ENCODE data around the gene GOSR1.
"Not testable (repeated sequence)": the region's sequence is repeated elsewhere in the genome, so short reads cannot be mapped to it uniquely, and the experiment has no call there.

GOSR1 gene

DNA sequence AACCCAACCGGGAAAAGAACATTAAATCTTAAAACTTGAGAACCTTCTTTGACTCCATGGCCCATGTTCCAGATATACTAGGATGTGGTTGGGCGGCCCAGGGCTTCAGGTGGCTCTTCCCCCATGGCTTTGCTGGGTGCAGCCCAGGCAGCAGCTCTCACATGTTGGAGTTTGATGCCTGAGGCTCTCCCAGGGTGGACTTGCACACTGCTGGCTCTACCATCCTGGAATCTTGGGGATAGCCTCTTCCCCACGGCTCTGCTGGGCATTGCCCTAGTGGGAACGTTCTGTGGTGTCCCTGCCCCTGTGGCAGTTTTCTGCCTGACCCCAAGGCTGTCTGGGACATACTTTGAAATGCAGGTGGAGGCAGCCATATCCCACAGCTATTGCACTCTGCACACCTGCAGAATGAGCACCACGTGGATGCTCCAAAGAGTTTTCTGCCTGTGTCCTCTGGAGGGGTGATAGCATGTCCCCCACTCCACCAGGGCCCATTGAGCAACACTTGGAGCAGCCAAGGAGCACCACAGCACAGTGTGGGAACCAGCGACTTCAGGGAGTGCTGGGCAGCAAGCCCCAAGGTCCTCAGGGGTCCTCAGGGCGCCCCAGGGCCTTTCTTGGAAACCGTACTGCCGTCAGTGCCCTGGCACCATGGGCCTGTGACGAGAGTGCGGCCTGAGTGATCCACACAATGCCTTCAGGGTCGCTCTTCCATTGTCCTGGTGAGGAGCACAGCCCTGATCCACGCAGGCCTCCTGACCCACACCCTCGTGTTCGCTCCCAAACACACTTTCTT lies 70.8 kb downstream of the GOSR1 start:
- DNase-seq = no peak

GRCh38 chr17:30549181-30549580 lies 72.0 kb downstream of the GOSR1 start:
- not testable (repeated sequence) for DNase-seq

DNA sequence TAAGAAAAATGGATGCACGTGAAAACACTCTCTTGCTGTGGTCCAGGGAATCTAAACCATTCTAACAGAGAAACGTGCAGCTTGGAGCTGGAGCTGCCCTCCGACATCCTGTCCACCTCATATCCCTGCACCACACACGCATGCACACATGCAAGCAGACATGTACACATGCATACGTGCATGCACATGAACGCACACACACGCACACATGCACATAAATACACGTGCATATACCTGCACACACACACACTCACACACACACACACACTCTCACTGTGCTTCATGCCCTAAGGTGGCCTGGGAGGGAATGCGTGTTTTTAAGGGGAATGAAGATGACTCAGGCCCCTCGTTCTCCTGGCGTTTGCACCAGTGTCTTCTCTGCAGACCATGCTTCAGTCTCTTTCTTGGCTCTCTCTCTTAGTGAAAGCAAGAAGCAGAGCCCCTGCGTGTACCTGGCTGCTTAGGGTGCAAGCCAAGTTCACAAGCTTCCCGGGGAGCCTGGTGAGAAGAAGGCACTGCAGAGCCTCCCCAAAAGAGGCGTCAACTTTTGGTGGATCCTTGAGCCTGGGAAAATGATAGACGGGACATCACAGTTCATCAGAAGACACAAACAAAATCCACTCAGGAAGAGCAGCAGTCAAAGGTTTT lies 72.8 kb downstream of the GOSR1 start:
- no peak for DNase-seq

DNA sequence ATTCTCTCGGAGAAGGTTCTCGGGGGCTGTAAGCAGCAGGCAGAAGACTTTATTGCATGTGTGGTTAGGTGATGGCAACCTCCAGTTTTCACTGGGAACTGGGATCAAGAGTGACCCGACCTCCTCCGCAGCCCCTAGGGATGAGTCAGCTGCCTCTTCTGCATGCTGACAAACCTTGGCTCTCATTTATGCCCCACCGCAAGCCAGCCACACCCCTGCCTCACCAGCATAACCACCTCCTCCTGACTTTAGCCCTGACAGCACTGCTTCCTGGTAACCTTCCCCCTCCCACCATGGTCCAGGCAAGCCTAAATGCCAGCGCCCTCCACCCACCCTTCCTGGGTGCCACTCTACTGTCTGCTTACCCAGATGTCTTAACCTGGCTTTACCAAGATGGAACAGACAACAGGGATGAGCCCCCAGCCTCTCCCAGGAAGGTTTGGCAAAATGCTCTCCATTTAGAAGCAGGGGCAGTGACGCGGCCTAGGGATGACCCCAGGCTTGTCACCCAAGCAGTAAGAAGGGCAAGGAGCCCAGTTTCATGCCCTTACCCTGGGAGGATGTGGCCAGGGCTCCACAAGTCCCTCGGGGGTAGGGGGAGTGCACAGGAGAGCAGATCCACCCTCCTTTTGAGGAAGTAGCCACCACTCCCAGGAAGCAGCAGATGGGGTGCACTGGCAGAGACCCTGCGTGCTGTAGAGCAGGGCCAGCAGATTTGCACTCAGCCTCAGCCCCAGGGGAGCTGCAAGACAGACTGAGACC lies 73.5 kb downstream of the GOSR1 start:
- DNase-seq = no peak

GRCh38 chr17:30551274-30551995 lies 74.2 kb downstream of the GOSR1 start:
- not testable (repeated sequence) for DNase-seq

GRCh38 chr17:30551996-30552339 lies 74.8 kb downstream of the GOSR1 start:
- no peak for DNase-seq

- DNase-seq = no peak
Measured at GRCh38 chr17:30552994-30553566, 75.9 kb downstream of the GOSR1 start.

DNA sequence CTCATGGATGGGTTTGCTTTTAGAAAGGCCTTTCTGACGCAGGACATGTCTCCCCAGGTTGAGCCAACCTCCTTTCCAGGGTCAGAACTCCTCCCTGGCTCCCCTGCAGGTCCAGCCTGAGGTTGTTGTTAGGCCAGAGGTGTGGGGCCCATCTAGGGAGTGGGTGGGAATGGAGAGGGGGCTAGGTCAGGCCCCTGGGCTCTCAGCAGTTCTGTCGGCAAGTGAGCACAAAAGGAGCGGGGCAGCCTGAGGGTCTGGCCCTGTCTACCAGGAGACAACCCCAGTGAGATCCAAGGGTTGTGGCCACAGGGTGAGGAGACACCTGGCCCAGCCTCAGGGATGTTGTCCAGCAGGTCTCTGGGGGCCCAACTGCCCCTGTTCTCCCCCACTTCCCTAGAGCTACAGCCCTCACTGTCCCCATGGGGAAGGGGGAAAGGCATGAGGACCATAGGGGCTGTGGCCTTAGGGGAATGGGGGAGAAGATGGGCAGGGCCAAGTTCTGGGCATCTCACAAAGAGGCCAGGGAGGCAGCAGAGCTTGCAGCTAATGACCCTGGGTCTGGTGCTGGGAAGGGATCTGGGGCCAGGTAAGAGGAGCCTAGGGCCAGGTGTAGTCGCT lies 76.7 kb downstream of the GOSR1 start:
- DNase-seq = not testable (repeated sequence)

DNA sequence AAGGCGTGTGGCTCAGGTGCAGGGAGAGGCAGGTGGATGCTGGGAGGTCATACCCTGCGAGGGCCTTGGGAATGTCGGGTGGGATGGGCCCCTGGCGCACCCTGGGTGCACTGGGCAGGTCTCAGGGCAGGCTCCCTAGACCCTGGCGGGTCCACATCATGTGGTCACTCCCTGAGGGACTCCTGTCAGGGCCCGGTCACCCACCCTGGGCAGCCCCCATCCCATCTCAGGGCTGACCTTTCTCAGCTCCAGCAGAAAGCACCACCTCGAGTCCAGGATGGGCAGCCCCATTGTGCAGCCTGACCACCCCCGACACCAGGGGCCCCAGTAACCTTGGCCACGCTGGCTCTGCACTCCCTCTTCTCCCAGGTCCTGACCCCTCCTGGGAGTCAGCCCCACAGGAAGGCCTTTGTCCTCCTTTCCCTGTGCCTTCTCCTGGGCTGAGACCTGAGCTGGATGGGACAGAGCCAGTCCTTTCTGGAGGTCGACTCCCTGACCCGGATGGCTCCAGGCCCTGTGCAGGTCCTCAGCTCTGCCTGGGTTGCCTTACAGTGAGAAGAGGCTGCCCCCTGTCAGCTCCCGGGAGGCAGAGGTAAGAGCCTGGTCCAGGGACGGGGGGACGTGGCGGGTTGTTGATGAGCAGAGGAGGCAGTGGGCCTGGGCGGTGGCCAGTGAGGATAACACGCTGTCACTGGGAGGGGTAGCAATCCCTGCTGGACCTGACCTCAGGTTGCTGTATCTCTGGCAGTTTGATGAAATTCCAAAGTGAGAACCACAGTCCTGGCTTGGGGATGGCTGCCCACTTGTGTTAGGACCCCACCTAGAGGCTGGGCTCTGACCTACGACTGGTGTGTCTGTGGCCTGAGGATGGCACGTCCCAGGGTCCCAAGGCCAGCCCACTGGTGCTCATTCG lies 77.9 kb downstream of the GOSR1 start:
- DNase-seq = no peak

DNA sequence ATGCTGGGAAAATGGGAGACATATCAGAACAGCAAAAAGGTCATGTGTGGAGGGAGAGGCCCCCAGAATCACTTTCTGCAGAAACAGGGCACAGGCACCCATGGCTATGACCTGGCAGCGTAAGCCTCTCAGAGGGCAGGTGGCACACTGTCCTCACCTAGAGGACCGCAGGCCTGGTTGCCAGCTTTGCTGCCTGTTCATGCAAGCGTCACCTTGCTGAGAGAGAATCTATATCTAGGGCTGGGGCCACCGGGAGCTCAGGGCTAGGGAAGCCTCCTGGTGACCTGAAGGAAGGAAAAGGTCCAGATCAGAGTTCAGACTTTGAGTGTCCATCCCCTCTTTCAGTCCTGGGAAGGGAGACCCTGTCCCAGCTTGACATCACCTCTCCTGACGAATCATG lies 78.7 kb downstream of the GOSR1 start:
- no peak for DNase-seq

GRCh38 chr17:30556374-30557332 lies 79.4 kb downstream of the GOSR1 start:
- DNase-seq = no peak

GRCh38 chr17:30557916-30558685 lies 80.9 kb downstream of the GOSR1 start:
- DNase-seq = no peak

- no peak for DNase-seq
Measured at GRCh38 chr17:30558686-30559545, 81.7 kb downstream of the GOSR1 start.

DNA sequence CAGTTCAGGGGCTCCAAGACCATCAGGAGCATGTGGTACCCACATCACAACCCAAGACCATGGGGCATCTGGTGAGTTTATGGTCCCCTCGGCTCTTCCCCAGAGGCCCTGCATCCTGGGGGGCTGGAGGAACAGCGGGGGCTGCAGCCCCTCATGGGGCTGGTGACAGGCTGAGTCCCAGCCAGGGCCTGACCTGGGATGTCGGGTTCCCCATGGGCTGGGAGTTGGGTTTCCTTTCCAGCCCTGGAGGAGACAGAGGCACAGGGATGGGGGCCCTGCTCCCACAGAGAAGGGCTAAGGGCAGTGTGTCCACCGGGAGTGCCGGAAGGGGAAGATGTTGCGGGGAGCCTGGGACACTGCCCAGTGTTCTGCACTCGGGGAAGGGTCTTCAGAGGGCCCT lies 82.4 kb downstream of the GOSR1 start:
- DNase-seq = no peak

DNA sequence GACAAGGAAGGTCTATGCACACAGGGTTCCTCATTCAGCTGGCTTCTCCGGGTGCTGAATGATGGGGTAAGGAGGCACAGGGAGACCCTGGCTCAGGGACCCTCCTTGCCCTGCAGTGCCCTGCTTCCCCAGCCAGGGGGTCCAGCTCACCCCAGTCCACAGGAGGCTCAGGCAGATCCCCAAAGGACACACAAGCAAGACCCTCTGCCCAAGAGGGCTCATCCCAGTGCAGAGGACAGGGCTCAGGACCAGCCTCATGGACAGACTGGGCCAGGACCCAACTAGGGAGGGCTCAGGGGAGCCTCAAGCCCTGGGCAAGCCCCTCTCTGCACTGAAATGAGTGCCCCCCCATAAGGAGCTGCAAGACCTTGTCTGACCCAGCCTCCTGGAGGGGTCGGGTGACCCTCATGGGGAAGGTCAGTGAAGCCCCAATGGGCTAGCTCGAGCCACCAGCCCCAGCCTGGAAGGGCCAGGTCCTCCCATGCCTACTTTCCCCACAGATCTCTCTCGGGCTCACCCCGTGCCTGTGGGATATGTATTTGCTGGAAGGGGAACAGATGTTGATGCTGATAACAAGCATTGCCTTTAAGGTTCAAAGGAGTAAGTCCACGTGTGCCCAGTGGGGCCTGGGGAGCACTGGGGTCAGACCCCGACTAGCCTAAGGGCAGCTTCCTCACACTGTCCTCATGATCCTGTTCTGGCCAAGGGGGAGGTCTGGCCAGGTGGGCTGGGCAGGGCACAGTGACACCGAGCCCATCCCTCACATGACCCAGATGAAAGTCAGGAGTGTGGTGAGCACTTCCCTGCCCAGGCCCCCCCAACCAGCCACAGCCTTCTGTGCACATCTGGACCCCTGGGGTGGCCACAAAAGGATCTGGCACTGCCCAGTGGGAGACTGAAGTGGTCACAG lies 83.2 kb downstream of the GOSR1 start:
- DNase-seq = not testable (repeated sequence)

DNA sequence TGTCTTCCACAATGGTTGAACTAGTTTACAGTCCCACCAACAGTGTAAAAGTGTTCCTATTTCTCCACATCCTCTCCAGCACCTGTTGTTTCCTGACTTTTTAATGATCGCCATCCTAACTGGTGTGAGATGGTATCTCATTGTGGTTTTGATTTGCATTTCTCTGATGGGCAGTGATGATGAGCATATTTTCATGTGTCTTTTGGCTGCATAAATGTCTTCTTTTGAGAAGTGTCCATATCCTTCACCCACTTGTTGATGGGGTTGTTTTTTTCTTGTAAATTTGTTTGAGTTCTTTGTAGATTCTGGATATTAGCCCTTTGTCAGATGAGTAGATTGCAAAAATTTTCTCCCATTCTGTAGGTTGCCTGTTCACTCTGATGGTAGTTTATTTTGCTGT lies 84.6 kb downstream of the GOSR1 start:
- DNase-seq = not testable (repeated sequence)
